Measurements from ENCODE around the gene C16orf78.

The C16orf78 gene

GRCh38 chr16:49431591-49432290, 58.1 kb downstream of the C16orf78 start:
- TF ChIP-seq CTCF (IDR thresholded peaks at IDR 0.05; ENCODE audit: poor library complexity, severe bottlenecking) = no peak
- Histone ChIP-seq H3K27me3 (ENCODE audit: insufficient read depth, poor library complexity, severe bottlenecking) (peaks cover 26% of the 10 kb centered on the region), H3K9me3 (ENCODE audit: severe bottlenecking) (no peaks in the 10 kb centered on the region), H3K4me3 (ENCODE audit: severe bottlenecking) (no peak overlapping the region), H3K4me1 (ENCODE audit: insufficient read depth, poor library complexity, severe bottlenecking) (no peaks in the 10 kb centered on the region), H3K27ac (ENCODE audit: poor library complexity, severe bottlenecking) (no peak overlapping the region), H3K36me3 (ENCODE audit: low read depth) (no peaks in the 10 kb centered on the region)
- ATAC-seq (ENCODE audit: low read depth) (no peak), DNase-seq (ENCODE audit: low spot score) (no peak)

DNA sequence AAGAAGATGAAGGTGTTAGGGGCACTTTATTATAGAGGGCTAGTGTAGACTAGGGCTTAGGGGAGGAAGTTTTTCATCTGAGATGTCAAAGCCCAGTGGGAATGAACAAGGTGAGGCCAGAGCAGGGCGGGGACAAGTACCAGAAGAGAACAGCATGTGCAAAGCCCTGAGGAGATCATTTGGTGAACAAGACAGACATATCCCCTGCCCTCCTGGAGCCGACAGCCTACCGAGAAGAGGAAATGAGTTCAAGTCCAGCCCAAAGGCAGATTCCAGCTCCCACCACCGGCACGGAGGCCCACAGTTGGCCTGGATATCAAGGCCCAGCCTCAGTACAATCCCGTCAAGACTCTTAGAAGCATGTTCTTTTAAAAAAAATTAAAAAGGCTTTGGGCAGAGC, 61.1 kb downstream of the C16orf78 start:
- no peak for ATAC-seq (ENCODE audit: low read depth)
- Histone ChIP-seq H3K36me3 (ENCODE audit: low read depth) (no peaks in the 10 kb centered on the region), H3K4me3 (ENCODE audit: severe bottlenecking) (no peak overlapping the region), H3K27ac (ENCODE audit: poor library complexity, severe bottlenecking) (no peak overlapping the region), H3K4me1 (ENCODE audit: insufficient read depth, poor library complexity, severe bottlenecking) (no peaks in the 10 kb centered on the region), H3K9me3 (ENCODE audit: severe bottlenecking) (no peaks in the 10 kb centered on the region), H3K27me3 (ENCODE audit: insufficient read depth, poor library complexity, severe bottlenecking) (peaks cover 35% of the 10 kb centered on the region)
- DNase-seq (ENCODE audit: low spot score) = no peak
- no peak for TF ChIP-seq CTCF (IDR thresholded peaks at IDR 0.05; ENCODE audit: poor library complexity, severe bottlenecking)

DNA sequence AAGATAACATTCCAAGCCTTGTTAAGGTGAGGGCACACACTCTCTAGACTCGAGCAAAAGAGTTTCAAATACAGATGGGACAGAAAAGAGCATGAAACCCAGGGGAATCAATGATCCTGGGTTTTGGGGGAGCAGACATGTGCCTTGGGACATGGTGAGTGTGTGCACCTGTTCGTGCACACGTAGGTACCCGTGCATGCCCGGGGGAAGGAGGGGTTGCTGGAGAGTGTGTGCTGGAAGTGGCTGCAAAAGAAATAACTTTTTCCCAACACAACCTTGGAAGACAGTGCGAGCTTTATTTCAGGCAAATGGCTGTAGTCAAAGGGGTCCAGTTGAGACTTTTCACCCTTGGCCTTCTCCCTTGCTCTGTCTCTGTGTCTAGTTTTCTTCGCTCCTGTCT, 62.6 kb downstream of the C16orf78 start:
- Histone ChIP-seq H3K27ac (ENCODE audit: poor library complexity, severe bottlenecking) (no peak overlapping the region), H3K4me3 (ENCODE audit: severe bottlenecking) (no peak overlapping the region), H3K36me3 (ENCODE audit: low read depth) (no peaks in the 10 kb centered on the region), H3K4me1 (ENCODE audit: insufficient read depth, poor library complexity, severe bottlenecking) (no peaks in the 10 kb centered on the region), H3K27me3 (ENCODE audit: insufficient read depth, poor library complexity, severe bottlenecking) (peaks cover 36% of the 10 kb centered on the region), H3K9me3 (ENCODE audit: severe bottlenecking) (no peaks in the 10 kb centered on the region)
- ATAC-seq (ENCODE audit: low read depth) (no peak), DNase-seq (ENCODE audit: low spot score) (peak; percentile 15)
- TF ChIP-seq CTCF (IDR thresholded peaks at IDR 0.05; ENCODE audit: poor library complexity, severe bottlenecking) = no peak

GRCh38 chr16:49437344-49437743, 63.7 kb downstream of the C16orf78 start:
- peak; percentile 8 for DNase-seq (ENCODE audit: low spot score)
- no peaks in the 10 kb centered on the region for H3K36me3 ChIP-seq (ENCODE audit: low read depth)
- no peak for TF ChIP-seq CTCF (IDR thresholded peaks at IDR 0.05; ENCODE audit: poor library complexity, severe bottlenecking)
- no peak overlapping the region for H3K4me3 ChIP-seq (ENCODE audit: severe bottlenecking)
- peaks cover 39% of the 10 kb centered on the region for H3K27me3 ChIP-seq (ENCODE audit: insufficient read depth, poor library complexity, severe bottlenecking)
- no peaks in the 10 kb centered on the region for H3K9me3 ChIP-seq (ENCODE audit: severe bottlenecking)
- ATAC-seq (ENCODE audit: low read depth) = no peak
- H3K4me1 ChIP-seq (ENCODE audit: insufficient read depth, poor library complexity, severe bottlenecking) = no peaks in the 10 kb centered on the region
- no peak overlapping the region for H3K27ac ChIP-seq (ENCODE audit: poor library complexity, severe bottlenecking)

- no peak for TF ChIP-seq CTCF (IDR thresholded peaks at IDR 0.05; ENCODE audit: poor library complexity, severe bottlenecking)
- Histone ChIP-seq H3K4me3 (ENCODE audit: severe bottlenecking) (no peak overlapping the region), H3K27me3 (ENCODE audit: insufficient read depth, poor library complexity, severe bottlenecking) (peaks cover 45% of the 10 kb centered on the region), H3K36me3 (ENCODE audit: low read depth) (no peaks in the 10 kb centered on the region), H3K4me1 (ENCODE audit: insufficient read depth, poor library complexity, severe bottlenecking) (no peaks in the 10 kb centered on the region), H3K27ac (ENCODE audit: poor library complexity, severe bottlenecking) (no peak overlapping the region), H3K9me3 (ENCODE audit: severe bottlenecking) (no peaks in the 10 kb centered on the region)
- ATAC-seq (ENCODE audit: low read depth) (no peak), DNase-seq (ENCODE audit: low spot score) (peak; percentile 1)
Observed at GRCh38 chr16:49439050-49439449, 65.4 kb downstream of the C16orf78 start.
